Stimulated activated CD4-positive, alpha-beta T cell treated with anti-CD3 and anti-CD28 coated beads, Interleukin-4, amount 100 ng/mL, for 48 hours (primary cell): ENCODE results near the gene MRPS15.

Experiments used
- DNase-seq, 2 donors: peaks; one replicate each; pipeline ENCODE4 v3.0.0-alpha.2; 2020; ENCODE audit warnings: low read depth in 2 of 2

MRPS15 gene

GRCh38 chr1:36420409-36420808 is 43.8 kb downstream of the MRPS15 start:
- no peak for DNase-seq

GRCh38 chr1:36419569-36419968 is 44.6 kb downstream of the MRPS15 start:
- DNase-seq = no peak

GRCh38 chr1:36419140-36419539 is 45.0 kb downstream of the MRPS15 start:
- no peak for DNase-seq

GRCh38 chr1:36417931-36418330 is 46.3 kb downstream of the MRPS15 start:
- DNase-seq = no peak

GRCh38 chr1:36415661-36416326 is 48.4 kb downstream of the MRPS15 start:
- DNase-seq = no peak

- no peak for DNase-seq
These were observed 49.8 kb downstream of the MRPS15 start for GRCh38 chr1:36414384-36414783.

- DNase-seq = peak in 1 of 2 donors; percentile 54
These were observed 52.2 kb downstream of the MRPS15 start for GRCh38 chr1:36411674-36412648.

GRCh38 chr1:36408479-36408878 is 55.7 kb downstream of the MRPS15 start:
- no peak for DNase-seq

- no peak for DNase-seq
These were observed 57.7 kb downstream of the MRPS15 start for GRCh38 chr1:36406440-36406839.
